Activated T-helper 1 cell treated with anti-CD3 and anti-CD28 coated beads, Interleukin-12 subunit alpha, Interleukin-12 subunit beta, Interleukin-2, Interleukin-4 antibody, amounts not matched to agents 30 ng/mL and 10 ng/mL and 1 ng/mL, durations not matched to agents 14 hours and 24 hours and 36 hours (primary cell): ENCODE results near the gene FMN1. TPM values are rescaled to one million over a fixed set of nuclear protein-coding genes. Genes with fewer than 3 reads are reported as not detected.

Experiments
- DNase-seq: peaks from one replicate; pipeline ENCODE4 v3.0.0; 2021; ENCODE audit warnings: low spot score
- H3K27ac Mint-ChIP-seq: one replicate; pipeline ENCODE4 v1.8.0; 2021; ENCODE audit warnings: mild to moderate bottlenecking, mixed read lengths
- H3K27me3 Mint-ChIP-seq: one replicate; pipeline ENCODE4 v1.8.0; 2022; ENCODE audit warnings: mild to moderate bottlenecking, moderate library complexity, mixed read lengths; ENCODE audit not compliant: insufficient read depth
- H3K36me3 Mint-ChIP-seq: one replicate; pipeline ENCODE4 v1.8.0; 2021; ENCODE audit warnings: low read depth, mixed read lengths
- H3K4me1 Mint-ChIP-seq: one replicate; pipeline ENCODE4 v1.8.0; 2021; ENCODE audit warnings: low read depth, mixed read lengths
- H3K4me3 Mint-ChIP-seq: one replicate; pipeline ENCODE4 v1.8.0; 2021; ENCODE audit warnings: mild to moderate bottlenecking, moderate library complexity, mixed read lengths
- H3K9me3 Mint-ChIP-seq: one replicate; pipeline ENCODE4 v1.8.0; 2021; ENCODE audit warnings: mixed read lengths
- intact Hi-C: fragments of 100-400 bp; cut with micrococcal nuclease; formaldehyde crosslinking; loops from one replicate; pipeline ENCODE4 v1.15.1; 2024
- total RNA-seq: library from RNA; stranded (reverse); gene quantifications from 2 replicates; pipeline ENCODE4 v1.2.3, GENCODE V29; 2022

The FMN1 gene
- total RNA-seq, 1 donor from 2014 or later, result 0.03 TPM

- intact Hi-C loops, result no loop called here
- no peaks in the 10 kb centered on the region for H3K4me1 Mint-ChIP-seq
- H3K9me3 Mint-ChIP-seq, result no peaks in the 10 kb centered on the region
- no peak for DNase-seq
- H3K27ac Mint-ChIP-seq, result no peak overlapping the region
- no peak overlapping the region for H3K4me3 Mint-ChIP-seq
- no peaks in the 10 kb centered on the region for H3K36me3 Mint-ChIP-seq
- peaks cover 4% of the 10 kb centered on the region for H3K27me3 Mint-ChIP-seq
Measured at GRCh38 chr15:32918547-32918946, 276.0 kb downstream of the FMN1 start.

GRCh38 chr15:32910839-32911238 lies 283.7 kb downstream of the FMN1 start:
- no peak overlapping the region for H3K27ac Mint-ChIP-seq
- no peaks in the 10 kb centered on the region for H3K9me3 Mint-ChIP-seq
- intact Hi-C loops, result no loop called here
- no peak overlapping the region for H3K4me3 Mint-ChIP-seq
- H3K4me1 Mint-ChIP-seq, result no peaks in the 10 kb centered on the region
- no peaks in the 10 kb centered on the region for H3K36me3 Mint-ChIP-seq
- no peak for DNase-seq
- peaks cover 11% of the 10 kb centered on the region for H3K27me3 Mint-ChIP-seq

- Mint-ChIP-seq H3K27me3 (peaks cover 11% of the 10 kb centered on the region), H3K36me3 (no peaks in the 10 kb centered on the region)
- intact Hi-C loops, result no loop called here
Measured at GRCh38 chr15:32909431-32909830, 285.1 kb downstream of the FMN1 start.

GRCh38 chr15:32908872-32909271 lies 285.6 kb downstream of the FMN1 start:
- H3K4me1 Mint-ChIP-seq, result no peaks in the 10 kb centered on the region
- intact Hi-C loops, result no loop called here
- H3K27ac Mint-ChIP-seq, result no peak overlapping the region
- DNase-seq, result no peak
- H3K27me3 Mint-ChIP-seq, result peaks cover 11% of the 10 kb centered on the region
- no peaks in the 10 kb centered on the region for H3K9me3 Mint-ChIP-seq
- H3K36me3 Mint-ChIP-seq, result no peaks in the 10 kb centered on the region
- no peak overlapping the region for H3K4me3 Mint-ChIP-seq

More at GRCh38 chr15:32909431-32909830, 285.1 kb downstream of the FMN1 start:
- Mint-ChIP-seq H3K4me1 (no peaks in the 10 kb centered on the region), H3K9me3 (no peaks in the 10 kb centered on the region), H3K27ac (no peak overlapping the region), H3K4me3 (no peak overlapping the region)
- DNase-seq, result no peak

GRCh38 chr15:32908135-32908801 lies 286.2 kb downstream of the FMN1 start:
- Mint-ChIP-seq H3K27ac (no peak overlapping the region), H3K4me1 (no peaks in the 10 kb centered on the region), H3K9me3 (no peaks in the 10 kb centered on the region), H3K4me3 (no peak overlapping the region), H3K27me3 (peaks cover 11% of the 10 kb centered on the region), H3K36me3 (no peaks in the 10 kb centered on the region)
- no peak for DNase-seq
- intact Hi-C loops, result no loop called here

GRCh38 chr15:32905481-32905880 lies 289.0 kb downstream of the FMN1 start:
- H3K4me3 Mint-ChIP-seq, result no peak overlapping the region
- DNase-seq, result no peak
- peaks cover 4% of the 10 kb centered on the region for H3K27me3 Mint-ChIP-seq
- H3K9me3 Mint-ChIP-seq, result no peaks in the 10 kb centered on the region
- no peaks in the 10 kb centered on the region for H3K36me3 Mint-ChIP-seq
- intact Hi-C loops, result no loop called here
- no peak overlapping the region for H3K27ac Mint-ChIP-seq
- H3K4me1 Mint-ChIP-seq, result no peaks in the 10 kb centered on the region

- H3K4me3 Mint-ChIP-seq, result no peak overlapping the region
- no peaks in the 10 kb centered on the region for H3K36me3 Mint-ChIP-seq
- no peak for DNase-seq
- H3K27ac Mint-ChIP-seq, result no peak overlapping the region
- H3K4me1 Mint-ChIP-seq, result no peaks in the 10 kb centered on the region
- peaks cover 2% of the 10 kb centered on the region for H3K27me3 Mint-ChIP-seq
- no peaks in the 10 kb centered on the region for H3K9me3 Mint-ChIP-seq
- intact Hi-C loops, result no loop called here
Measured at GRCh38 chr15:32904448-32904847, 290.1 kb downstream of the FMN1 start.

GRCh38 chr15:32903591-32904290 lies 290.8 kb downstream of the FMN1 start:
- Mint-ChIP-seq H3K4me3 (no peak overlapping the region), H3K36me3 (no peaks in the 10 kb centered on the region), H3K27me3 (peaks cover 2% of the 10 kb centered on the region), H3K9me3 (no peaks in the 10 kb centered on the region), H3K27ac (no peak overlapping the region), H3K4me1 (no peaks in the 10 kb centered on the region)
- intact Hi-C loops, result no loop called here
- DNase-seq, result no peak

- Mint-ChIP-seq H3K9me3 (no peaks in the 10 kb centered on the region), H3K36me3 (no peaks in the 10 kb centered on the region), H3K27me3 (peaks cover 2% of the 10 kb centered on the region), H3K4me1 (no peaks in the 10 kb centered on the region), H3K27ac (no peak overlapping the region), H3K4me3 (no peak overlapping the region)
- intact Hi-C loops, result no loop called here
- DNase-seq, result no peak
Measured at GRCh38 chr15:32901995-32902394, 292.5 kb downstream of the FMN1 start.

GRCh38 chr15:32901192-32901591 lies 293.3 kb downstream of the FMN1 start:
- H3K4me1 Mint-ChIP-seq, result no peaks in the 10 kb centered on the region
- peaks cover 2% of the 10 kb centered on the region for H3K27me3 Mint-ChIP-seq
- no peak overlapping the region for H3K27ac Mint-ChIP-seq
- H3K4me3 Mint-ChIP-seq, result no peak overlapping the region
- no peaks in the 10 kb centered on the region for H3K36me3 Mint-ChIP-seq
- no peaks in the 10 kb centered on the region for H3K9me3 Mint-ChIP-seq
- intact Hi-C loops, result no loop called here
- no peak for DNase-seq

- Mint-ChIP-seq H3K27ac (no peak overlapping the region), H3K36me3 (no peaks in the 10 kb centered on the region), H3K27me3 (peaks cover 2% of the 10 kb centered on the region), H3K4me1 (no peaks in the 10 kb centered on the region), H3K9me3 (no peaks in the 10 kb centered on the region), H3K4me3 (no peak overlapping the region)
- DNase-seq, result no peak
- intact Hi-C loops, result no loop called here
Measured at GRCh38 chr15:32899126-32899596, 295.4 kb downstream of the FMN1 start.

GRCh38 chr15:32898414-32898813 lies 296.1 kb downstream of the FMN1 start:
- Mint-ChIP-seq H3K36me3 (no peaks in the 10 kb centered on the region), H3K4me3 (no peak overlapping the region), H3K9me3 (no peaks in the 10 kb centered on the region), H3K27me3 (peaks cover 2% of the 10 kb centered on the region), H3K4me1 (no peaks in the 10 kb centered on the region), H3K27ac (no peak overlapping the region)
- DNase-seq, result no peak
- intact Hi-C loops, result no loop called here

- DNase-seq, result no peak
- Mint-ChIP-seq H3K27me3 (no peaks in the 10 kb centered on the region), H3K4me3 (no peak overlapping the region), H3K27ac (no peak overlapping the region), H3K4me1 (no peaks in the 10 kb centered on the region), H3K9me3 (no peaks in the 10 kb centered on the region), H3K36me3 (no peaks in the 10 kb centered on the region)
- intact Hi-C loops, result no loop called here
Measured at GRCh38 chr15:32893421-32893820, 301.1 kb downstream of the FMN1 start.
